ENCODE measurements around the gene DHODH. TPM values are rescaled to one million over a fixed set of nuclear protein-coding genes. Genes with fewer than 3 reads are reported as not detected.
A peak's percentile ranks its signal among the peaks of the same experiment; 100 is the strongest.
"Not testable (repeated sequence)": the region's sequence is repeated elsewhere in the genome, so short reads cannot be mapped to it uniquely, and the experiment has no call there.

The DHODH gene
- total RNA-seq, 2 donors from 2014 or later, result 9.8 to 15.0 TPM

DNA sequence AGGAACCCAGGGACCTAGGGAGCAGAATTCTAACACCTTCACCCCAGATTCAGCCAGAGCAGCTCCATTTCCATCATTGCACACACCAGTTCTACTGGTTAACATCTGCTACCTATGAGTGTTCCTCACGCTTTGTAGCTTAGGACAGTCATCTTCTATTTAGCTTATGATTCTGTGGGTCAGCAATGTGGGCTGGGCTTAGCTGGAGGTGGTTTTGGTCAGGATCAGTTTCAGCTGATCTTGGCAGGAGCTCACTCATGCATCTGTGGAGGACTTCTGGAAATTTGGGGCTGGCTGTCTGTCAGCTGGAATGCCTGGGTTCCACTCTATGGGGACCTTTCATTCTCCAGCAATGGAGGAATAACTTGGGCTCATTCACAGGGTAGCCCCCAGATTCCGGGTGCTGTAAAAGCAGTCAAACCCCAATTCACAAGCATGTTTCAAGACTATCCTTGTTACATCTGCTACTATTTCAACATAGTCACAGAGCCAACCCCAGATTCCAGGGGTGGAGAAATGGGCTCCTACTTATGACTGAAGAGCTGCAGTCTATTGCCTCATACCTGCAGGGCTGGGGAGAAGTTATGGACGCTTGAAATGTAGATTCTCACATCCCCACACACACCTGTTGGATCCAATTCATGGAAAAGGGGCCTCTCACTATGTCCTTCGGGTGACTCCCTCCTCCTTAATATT lies 42.4 kb downstream of the DHODH start:
- Mint-ChIP-seq H3K27ac (no peak overlapping the region), H3K36me3 (ENCODE audit: insufficient read depth in 2 of 2) (peaks cover 3 to 7% of the 10 kb centered on the region in 2 donors), H3K4me3 (no peak overlapping the region), H3K4me1 (ENCODE audit: low read depth) (no peaks in the 10 kb centered on the region), H3K27me3 (ENCODE audit: low read depth) (no peaks in the 10 kb centered on the region), H3K9me3 (peaks cover 2 to 6% of the 10 kb centered on the region in 2 donors)
- no peak for ATAC-seq (replicated peaks in 1 of 2)
- no peak for DNase-seq

- DNase-seq (no peak), ATAC-seq (replicated peaks in 1 of 2) (no peak)
- H3K9me3 Mint-ChIP-seq, result peaks cover 2 to 6% of the 10 kb centered on the region in 2 donors
- no peaks in the 10 kb centered on the region for H3K27me3 Mint-ChIP-seq (ENCODE audit: low read depth)
- H3K4me3 Mint-ChIP-seq, result no peak overlapping the region
- peaks cover 3 to 7% of the 10 kb centered on the region in 2 donors for H3K36me3 Mint-ChIP-seq (ENCODE audit: insufficient read depth in 2 of 2)
- no peak overlapping the region for H3K27ac Mint-ChIP-seq
- H3K4me1 Mint-ChIP-seq (ENCODE audit: low read depth), result no peaks in the 10 kb centered on the region
Observed at GRCh38 chr16:72051818-72052217, 43.3 kb downstream of the DHODH start.

- H3K27me3 Mint-ChIP-seq (ENCODE audit: low read depth); DNase-seq; H3K4me3 Mint-ChIP-seq; H3K9me3 Mint-ChIP-seq; H3K4me1 Mint-ChIP-seq (ENCODE audit: low read depth); H3K36me3 Mint-ChIP-seq (ENCODE audit: insufficient read depth in 2 of 2); ATAC-seq (replicated peaks in 1 of 2); H3K27ac Mint-ChIP-seq: not testable (repeated sequence)
Observed at GRCh38 chr16:72054254-72054847, 45.8 kb downstream of the DHODH start, which contains the start of gene HP. Gene HP, plus strand, starts transcription at chr16:72054505. Its CDS starts 148 bp downstream, at chr16:72054653.

DNA sequence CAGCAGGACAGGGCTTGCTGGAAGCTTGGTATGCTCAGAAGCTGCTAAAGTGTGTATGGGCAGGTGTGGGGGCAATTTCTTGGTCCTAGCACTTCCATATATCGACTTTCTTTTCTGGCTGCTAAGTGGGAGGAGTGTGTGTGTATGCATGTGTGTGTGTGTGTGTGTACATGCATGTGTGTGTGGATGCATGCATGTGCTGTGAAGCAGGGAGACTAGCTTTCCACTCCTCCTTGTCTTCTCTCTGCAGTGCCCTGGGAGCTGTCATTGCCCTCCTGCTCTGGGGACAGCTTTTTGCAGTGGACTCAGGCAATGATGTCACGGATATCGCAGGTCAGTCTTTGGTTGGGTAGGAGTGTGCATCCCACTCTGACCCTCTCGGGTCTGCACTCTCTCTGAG lies 47.4 kb downstream of the DHODH start:
- no peaks in the 10 kb centered on the region for H3K9me3 Mint-ChIP-seq
- no peaks in the 10 kb centered on the region for H3K4me1 Mint-ChIP-seq (ENCODE audit: low read depth)
- DNase-seq, result no peak
- H3K27ac Mint-ChIP-seq, result no peak overlapping the region
- no peaks in the 10 kb centered on the region for H3K36me3 Mint-ChIP-seq (ENCODE audit: insufficient read depth in 2 of 2)
- no peak for ATAC-seq (replicated peaks in 1 of 2)
- H3K27me3 Mint-ChIP-seq (ENCODE audit: low read depth), result no peaks in the 10 kb centered on the region
- no peak overlapping the region for H3K4me3 Mint-ChIP-seq

- not testable (repeated sequence) for ATAC-seq (replicated peaks in 1 of 2); H3K27ac Mint-ChIP-seq; DNase-seq; H3K4me3 Mint-ChIP-seq; H3K9me3 Mint-ChIP-seq; H3K4me1 Mint-ChIP-seq (ENCODE audit: low read depth); H3K27me3 Mint-ChIP-seq (ENCODE audit: low read depth); H3K36me3 Mint-ChIP-seq (ENCODE audit: insufficient read depth in 2 of 2)
Observed at GRCh38 chr16:72057313-72057712, 48.8 kb downstream of the DHODH start.

DNA sequence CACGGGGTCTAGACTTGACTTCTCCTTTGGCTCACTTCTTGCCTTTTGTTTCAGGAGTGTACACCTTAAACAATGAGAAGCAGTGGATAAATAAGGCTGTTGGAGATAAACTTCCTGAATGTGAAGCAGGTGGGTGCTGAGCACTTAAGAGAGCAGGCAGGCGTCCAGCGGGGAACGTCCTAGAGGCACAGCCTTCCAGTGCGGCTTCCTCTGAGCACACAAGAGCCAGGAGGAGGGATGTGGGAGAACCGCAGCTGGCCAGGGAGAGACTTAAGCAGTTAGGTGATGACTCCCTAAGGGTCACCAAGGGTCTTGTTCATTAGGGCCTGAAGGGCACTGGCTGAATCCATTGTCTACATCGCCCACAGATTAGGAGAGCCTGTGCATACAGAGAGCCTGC lies 50.5 kb downstream of the DHODH start:
- not testable (repeated sequence) for ATAC-seq (replicated peaks in 1 of 2); H3K36me3 Mint-ChIP-seq (ENCODE audit: insufficient read depth in 2 of 2); H3K4me1 Mint-ChIP-seq (ENCODE audit: low read depth); H3K27me3 Mint-ChIP-seq (ENCODE audit: low read depth); H3K4me3 Mint-ChIP-seq; H3K9me3 Mint-ChIP-seq; H3K27ac Mint-ChIP-seq; DNase-seq

DNA sequence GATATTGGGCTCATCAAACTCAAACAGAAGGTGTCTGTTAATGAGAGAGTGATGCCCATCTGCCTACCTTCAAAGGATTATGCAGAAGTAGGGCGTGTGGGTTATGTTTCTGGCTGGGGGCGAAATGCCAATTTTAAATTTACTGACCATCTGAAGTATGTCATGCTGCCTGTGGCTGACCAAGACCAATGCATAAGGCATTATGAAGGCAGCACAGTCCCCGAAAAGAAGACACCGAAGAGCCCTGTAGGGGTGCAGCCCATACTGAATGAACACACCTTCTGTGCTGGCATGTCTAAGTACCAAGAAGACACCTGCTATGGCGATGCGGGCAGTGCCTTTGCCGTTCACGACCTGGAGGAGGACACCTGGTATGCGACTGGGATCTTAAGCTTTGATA lies 51.9 kb downstream of the DHODH start:
- Mint-ChIP-seq H3K27me3 (ENCODE audit: low read depth) (no peaks in the 10 kb centered on the region), H3K36me3 (ENCODE audit: insufficient read depth in 2 of 2) (no peaks in the 10 kb centered on the region), H3K27ac (no peak overlapping the region), H3K4me3 (no peak overlapping the region), H3K4me1 (ENCODE audit: low read depth) (no peaks in the 10 kb centered on the region), H3K9me3 (no peaks in the 10 kb centered on the region)
- DNase-seq (no peak), ATAC-seq (replicated peaks in 1 of 2) (no peak)

DNA sequence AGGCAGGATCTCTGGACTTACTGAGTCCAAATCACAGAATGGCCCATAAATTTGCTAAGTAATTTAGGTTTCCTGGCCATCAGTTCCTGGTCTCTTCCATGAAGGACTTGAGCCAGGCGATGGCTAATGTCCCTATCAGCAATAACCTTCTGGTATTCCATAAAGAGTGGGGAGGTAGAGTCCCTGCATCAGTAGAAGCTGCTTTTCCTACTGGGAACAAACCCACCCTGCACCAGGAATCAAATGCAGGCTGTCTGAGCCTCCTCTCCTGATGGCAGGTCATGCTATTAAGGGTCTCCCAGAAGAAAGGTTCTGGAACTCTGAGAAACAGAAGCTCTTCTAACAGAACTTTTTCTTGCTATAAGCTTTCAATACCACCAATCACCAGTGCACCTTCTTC lies 53.0 kb downstream of the DHODH start:
- DNase-seq, result no peak
- Mint-ChIP-seq H3K4me1 (ENCODE audit: low read depth) (no peaks in the 10 kb centered on the region), H3K4me3 (no peak overlapping the region), H3K36me3 (ENCODE audit: insufficient read depth in 2 of 2) (no peaks in the 10 kb centered on the region), H3K27me3 (ENCODE audit: low read depth) (no peaks in the 10 kb centered on the region), H3K9me3 (no peaks in the 10 kb centered on the region), H3K27ac (no peak overlapping the region)
- ATAC-seq (replicated peaks in 1 of 2), result no peak

DNA sequence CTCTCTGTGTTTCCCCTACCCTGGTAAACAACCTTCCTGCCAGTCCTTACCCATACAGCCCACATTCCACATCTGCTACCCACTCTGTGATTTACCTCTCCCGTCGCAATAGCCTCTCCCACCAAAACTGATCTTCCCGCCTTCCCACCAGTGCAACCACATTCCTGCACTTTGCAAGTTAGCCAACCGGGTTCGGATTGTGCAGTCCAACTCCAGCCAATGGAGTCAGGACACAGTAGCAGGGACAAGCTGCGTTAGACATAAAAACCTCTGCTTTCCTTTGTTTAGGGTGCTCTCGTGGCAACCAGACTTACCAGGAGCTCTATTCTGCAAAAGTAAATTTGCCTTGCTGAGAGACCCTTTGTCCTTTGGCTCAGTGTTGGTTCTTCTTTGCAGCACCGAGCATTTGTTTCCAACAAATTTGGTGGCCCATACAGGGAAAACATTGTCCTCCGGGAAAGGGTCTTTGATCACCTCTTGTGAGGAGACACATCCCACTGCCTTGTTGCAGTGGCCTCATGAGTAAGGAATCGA lies 55.9 kb downstream of the DHODH start:
- Mint-ChIP-seq H3K9me3 (no peaks in the 10 kb centered on the region), H3K27ac (no peak overlapping the region), H3K36me3 (ENCODE audit: insufficient read depth in 2 of 2) (no peaks in the 10 kb centered on the region), H3K4me1 (ENCODE audit: low read depth) (no peaks in the 10 kb centered on the region), H3K27me3 (ENCODE audit: low read depth) (no peaks in the 10 kb centered on the region), H3K4me3 (no peak overlapping the region)
- no peak for ATAC-seq (replicated peaks in 1 of 2)
- no peak for DNase-seq

DNA sequence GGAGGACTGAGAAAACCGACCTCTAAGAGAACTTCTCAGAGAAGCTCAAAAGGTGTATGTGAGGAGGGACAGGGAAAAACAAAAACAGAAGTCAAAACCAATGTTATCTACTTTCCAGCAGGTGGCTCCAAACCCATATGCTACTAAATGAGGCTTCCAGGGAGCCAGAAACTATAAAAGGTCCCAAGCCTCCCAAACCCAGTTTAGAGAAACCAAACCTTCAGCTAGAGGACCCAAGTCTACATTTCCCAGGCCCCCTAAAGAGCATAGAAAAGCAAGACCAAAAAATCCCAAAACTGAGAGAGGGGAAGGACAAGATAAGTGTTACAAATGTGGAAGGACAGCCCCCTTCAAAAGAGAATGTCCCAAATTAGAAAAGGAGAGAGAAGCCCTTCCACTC lies 58.2 kb downstream of the DHODH start:
- no peaks in the 10 kb centered on the region for H3K27me3 Mint-ChIP-seq (ENCODE audit: low read depth)
- ATAC-seq (replicated peaks in 1 of 2) (no peak), DNase-seq (peak in 1 of 2 donors; percentile 3)
- H3K4me1 Mint-ChIP-seq (ENCODE audit: low read depth), result no peaks in the 10 kb centered on the region
- no peaks in the 10 kb centered on the region for H3K36me3 Mint-ChIP-seq (ENCODE audit: insufficient read depth in 2 of 2)
- no peak overlapping the region for H3K27ac Mint-ChIP-seq
- H3K9me3 Mint-ChIP-seq, result no peaks in the 10 kb centered on the region
- no peak overlapping the region for H3K4me3 Mint-ChIP-seq

DNA sequence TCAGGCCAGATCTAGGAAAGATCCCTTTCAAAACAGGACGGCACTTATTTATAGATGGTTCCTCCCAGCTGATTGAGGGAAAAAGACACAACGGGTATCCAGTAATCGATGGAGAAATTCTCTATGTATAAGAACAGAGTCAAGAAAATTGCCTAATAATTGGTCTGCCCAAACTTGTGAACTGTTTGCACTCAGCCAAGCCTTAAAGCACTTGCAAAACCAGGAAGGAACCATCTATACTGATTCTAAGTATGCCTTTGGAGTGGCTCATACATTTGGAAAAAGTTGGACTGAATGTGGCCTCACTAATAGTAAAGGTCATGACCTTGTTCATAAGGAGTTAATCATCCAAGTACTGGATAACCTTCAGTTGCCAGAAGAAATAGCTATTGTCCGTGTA lies 60.4 kb downstream of the DHODH start:
- H3K27me3 Mint-ChIP-seq (ENCODE audit: low read depth), result no peaks in the 10 kb centered on the region
- H3K9me3 Mint-ChIP-seq, result no peaks in the 10 kb centered on the region
- H3K36me3 Mint-ChIP-seq (ENCODE audit: insufficient read depth in 2 of 2), result no peaks in the 10 kb centered on the region
- H3K4me1 Mint-ChIP-seq (ENCODE audit: low read depth), result no peaks in the 10 kb centered on the region
- ATAC-seq (replicated peaks in 1 of 2) (no peak), DNase-seq (no peak)
- no peak overlapping the region for H3K4me3 Mint-ChIP-seq
- H3K27ac Mint-ChIP-seq, result no peak overlapping the region

- ATAC-seq (replicated peaks in 1 of 2) (no peak), DNase-seq (no peak)
- no peaks in the 10 kb centered on the region for H3K4me1 Mint-ChIP-seq (ENCODE audit: low read depth)
- H3K9me3 Mint-ChIP-seq, result no peaks in the 10 kb centered on the region
- H3K36me3 Mint-ChIP-seq (ENCODE audit: insufficient read depth in 2 of 2), result no peaks in the 10 kb centered on the region
- H3K4me3 Mint-ChIP-seq, result no peak overlapping the region
- H3K27ac Mint-ChIP-seq, result no peak overlapping the region
- no peaks in the 10 kb centered on the region for H3K27me3 Mint-ChIP-seq (ENCODE audit: low read depth)
Observed at GRCh38 chr16:72072514-72073342, 64.2 kb downstream of the DHODH start.

DNA sequence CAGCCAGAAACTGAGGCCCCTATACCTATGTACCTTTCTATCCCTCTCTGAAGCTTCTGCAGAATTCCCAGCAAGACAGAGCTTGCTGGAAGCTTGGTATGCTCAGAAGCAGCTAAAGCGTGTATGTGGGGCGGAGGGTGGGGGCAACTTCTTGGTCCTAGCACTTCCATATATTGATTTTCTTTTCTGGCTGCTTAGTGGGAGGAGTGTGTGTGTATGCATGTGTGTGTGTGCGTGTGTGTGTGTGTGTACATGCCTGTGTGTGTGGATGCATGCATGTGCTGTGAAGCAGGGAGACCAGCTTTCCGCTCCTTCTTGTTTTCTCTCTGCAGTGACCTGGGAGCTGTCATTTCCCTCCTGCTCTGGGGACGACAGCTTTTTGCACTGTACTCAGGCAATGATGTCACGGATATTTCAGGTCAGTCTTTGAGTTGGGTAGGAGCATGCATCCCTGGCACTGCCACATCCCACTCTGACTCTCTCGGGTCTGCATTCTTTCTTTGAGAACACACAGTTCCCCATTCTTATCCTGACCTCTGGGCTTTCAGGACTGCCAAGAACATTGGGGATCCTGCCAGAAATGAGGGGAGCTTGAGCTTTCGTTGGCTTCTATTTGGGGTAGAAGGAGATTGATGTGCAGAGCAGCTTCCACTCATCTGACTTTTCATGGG lies 65.2 kb downstream of the DHODH start:
- Mint-ChIP-seq H3K27me3 (ENCODE audit: low read depth) (no peaks in the 10 kb centered on the region), H3K9me3 (no peaks in the 10 kb centered on the region), H3K27ac (no peak overlapping the region), H3K4me3 (no peak overlapping the region), H3K4me1 (ENCODE audit: low read depth) (no peaks in the 10 kb centered on the region), H3K36me3 (ENCODE audit: insufficient read depth in 2 of 2) (no peaks in the 10 kb centered on the region)
- ATAC-seq (replicated peaks in 1 of 2) (no peak), DNase-seq (no peak)

Measured in activated T-cell treated with anti-CD3 and anti-CD28 coated beads, Interleukin-2, amount 50 U/mL, for 72 hours (primary cell).